Heart left ventricle (tissue), 13 donors: ENCODE measurements around the gene ADGRL3.

Experiments used
- CTCF ChIP-seq, 12 donors: fragments of 200-600 bp; sonication (generic) in 4 of 12; IDR thresholded peaks; one replicate each; pipeline versions ENCODE4 v1.5.0 to v1.8.0; 2018 to 2022; ENCODE audit warnings: antibody characterized with exemption in 12 of 12, mild to moderate bottlenecking in 5 of 12
- POLR2A ChIP-seq, 2 donors: fragments of 450-650 bp; IDR thresholded peaks; one replicate each; pipeline ENCODE4 v1.6.1; 2017; ENCODE audit warnings: antibody characterized with exemption in 2 of 2, mild to moderate bottlenecking in 2 of 2, moderate library complexity in 2 of 2
- donor health status: ischemic (EF 13 %, LVEDD 7.1; RV severe dilation, severe dysfunction).
- donor health status: DM: no; HTN: yes; CAD: no.
- donor health status: DM: no; HTN: no; CAD: no.
- donor health status: ischemic (EF 25% LVEDD 6.9; RV normal size, moderate dysfunction).
- donor health status: ischemic (EF 25% LVEDD 5.7; RV mildly dilated, moderate dysfunction).
- donor health status: ischemic (EF 35%, LVEDD 5.7; RV mildly dilated, moderate dysfunction).
- donor health status: nonischemic (EF 11% LVEDD 7.7; RV severe dilation, severe dysfunction).
- donor health status: DM: yes; HTN: yes; CAD: no.
- donor health status: PGD.
- donor health status: ischemic (EF 29% LVEDD 5.4; RV normal size, mild dysfunction).
- donor health status: nonischemic (EF 23%, LVEDD 6.1; RV moderate dilation, normal function).

DNA sequence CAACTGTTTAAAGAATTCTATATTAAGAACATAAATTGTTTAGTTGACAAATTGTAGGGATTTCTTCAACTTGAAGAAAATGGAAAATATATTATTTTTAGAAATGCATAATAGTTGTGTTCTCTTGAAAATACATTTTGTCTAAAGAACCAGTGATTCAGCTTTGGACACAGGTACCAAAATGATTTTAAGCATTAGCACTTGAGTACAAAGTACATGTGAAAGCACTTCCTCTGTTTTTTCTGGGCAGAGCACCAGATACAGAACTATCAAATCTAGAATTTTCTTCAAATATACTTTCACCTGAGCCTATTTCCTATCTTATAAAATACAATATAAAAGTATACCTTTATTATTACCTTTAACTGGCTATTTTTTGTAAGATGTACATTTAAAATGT is 539.8 kb downstream of the ADGRL3 start:
- no peak for TF ChIP-seq CTCF (IDR thresholded peaks at IDR 0.05)
- no peak for TF ChIP-seq POLR2A (IDR thresholded peaks at IDR 0.05)
